GM19238 (cell line): ENCODE data around the gene IL18BP.

Experiments
- DNase-seq: peaks from one replicate; pipeline ENCODE4 v3.0.0; 2011; ENCODE audit warnings: low spot score; ENCODE audit not compliant: insufficient read length

IL18BP gene

DNA sequence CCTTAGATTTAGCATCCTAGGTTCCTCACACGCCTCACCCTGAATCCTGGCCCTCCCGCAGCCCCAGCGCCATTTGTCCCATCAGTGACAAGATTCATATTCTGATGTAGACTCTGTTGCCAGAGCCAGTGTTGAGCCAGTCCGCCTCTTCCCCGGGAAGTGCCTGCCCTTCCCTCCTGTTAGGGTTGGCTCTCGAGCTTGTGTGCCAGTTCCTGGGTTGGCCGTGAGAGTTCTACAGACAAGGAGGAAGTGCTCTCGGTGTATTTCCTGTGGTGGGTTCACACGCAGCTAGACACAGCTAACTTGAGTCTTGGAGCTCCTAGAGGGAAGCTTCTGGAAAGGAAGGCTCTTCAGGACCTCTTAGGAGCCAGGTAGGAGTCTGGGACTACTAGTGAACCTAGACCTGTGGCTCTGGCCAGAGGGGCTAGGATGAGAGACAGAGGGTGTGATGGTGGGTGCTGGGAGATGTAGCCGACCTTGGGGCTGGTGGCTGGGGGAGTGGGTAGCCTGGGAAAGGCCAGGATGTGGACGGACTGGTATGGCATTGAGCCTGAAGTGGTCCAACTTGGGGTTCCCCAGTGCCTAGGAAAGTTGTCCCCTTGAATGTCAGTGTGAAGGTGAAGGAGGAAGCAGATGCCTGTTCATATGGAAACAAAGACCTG lies at the start of gene IL18BP:
Gene IL18BP (plus strand): TSS at position 261 of the 662 bp plus-strand sequence. CDS start 1,076 bp downstream, outside the sequence.
- peak; percentile 56 for DNase-seq

DNA sequence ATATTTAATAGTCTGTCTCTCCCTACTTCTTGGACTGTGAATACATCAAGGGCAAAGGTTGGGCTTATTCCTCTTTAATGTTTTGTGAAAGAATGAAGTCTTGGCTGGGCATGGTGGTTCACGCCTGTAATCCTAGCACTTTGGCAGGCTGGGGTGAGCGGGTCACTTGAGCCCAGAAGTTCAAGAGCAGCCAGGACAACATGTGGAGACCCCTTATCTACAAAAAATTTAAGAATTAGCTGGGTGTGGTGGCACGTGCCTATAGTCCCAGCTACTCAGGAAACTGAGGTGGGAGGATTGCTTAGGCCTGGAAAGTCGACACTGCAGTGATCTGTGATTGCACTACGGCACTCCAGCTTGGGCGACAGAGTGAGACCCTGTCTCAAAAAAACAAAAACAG lies 49.7 kb upstream of the IL18BP start:
- no peak for DNase-seq

DNA sequence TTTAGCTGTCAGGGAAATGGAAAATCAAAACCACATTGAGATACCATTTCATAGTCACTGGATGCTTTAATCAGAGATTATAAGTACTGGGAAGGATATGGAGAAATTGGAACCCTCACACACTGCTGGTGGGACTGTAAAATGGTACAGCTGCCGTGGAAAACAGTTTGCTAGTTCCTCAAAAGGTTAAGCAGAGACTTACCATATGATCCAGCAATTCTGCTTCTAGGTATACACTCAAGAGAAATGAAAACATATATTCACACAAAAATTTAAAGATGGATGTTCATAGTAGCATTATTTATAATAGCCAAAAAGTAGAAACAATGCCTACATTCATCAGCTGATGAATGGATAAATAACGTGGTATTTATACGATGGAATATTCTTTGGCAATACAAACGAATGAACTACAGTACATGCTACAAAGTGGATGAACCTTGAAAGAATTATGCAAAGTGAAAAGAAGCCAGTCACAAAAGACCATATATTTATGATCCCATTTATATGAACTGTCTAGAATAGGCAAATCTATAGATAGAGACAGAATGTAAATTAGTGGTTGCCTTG lies 46.9 kb upstream of the IL18BP start:
- no peak for DNase-seq

DNA sequence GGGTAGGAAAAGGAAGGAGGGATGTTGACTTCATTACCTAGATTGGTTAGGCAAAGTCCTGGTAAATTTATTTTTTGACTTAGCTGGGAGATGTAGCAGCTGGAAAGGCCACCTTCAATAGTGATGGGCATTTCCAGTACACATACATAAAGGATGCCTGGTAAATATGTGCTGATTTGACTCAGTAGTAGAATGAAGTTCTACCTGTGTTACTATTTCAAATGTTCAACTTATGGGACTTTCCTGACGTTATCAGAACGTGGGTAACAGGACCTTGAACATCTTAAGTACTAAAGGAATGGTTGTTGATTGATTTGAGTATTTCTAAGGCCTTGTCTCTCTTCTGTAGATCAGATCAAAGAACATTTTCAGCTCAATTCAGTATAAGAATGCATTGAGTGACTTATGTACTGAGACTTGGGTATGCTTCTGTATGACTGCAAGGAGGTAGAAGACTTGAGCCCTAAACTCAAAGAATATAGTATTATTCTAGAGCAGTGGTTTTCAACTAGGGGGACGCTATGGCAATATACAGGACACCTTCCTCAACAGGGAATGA lies 42.7 kb upstream of the IL18BP start:
- DNase-seq, result no peak

DNA sequence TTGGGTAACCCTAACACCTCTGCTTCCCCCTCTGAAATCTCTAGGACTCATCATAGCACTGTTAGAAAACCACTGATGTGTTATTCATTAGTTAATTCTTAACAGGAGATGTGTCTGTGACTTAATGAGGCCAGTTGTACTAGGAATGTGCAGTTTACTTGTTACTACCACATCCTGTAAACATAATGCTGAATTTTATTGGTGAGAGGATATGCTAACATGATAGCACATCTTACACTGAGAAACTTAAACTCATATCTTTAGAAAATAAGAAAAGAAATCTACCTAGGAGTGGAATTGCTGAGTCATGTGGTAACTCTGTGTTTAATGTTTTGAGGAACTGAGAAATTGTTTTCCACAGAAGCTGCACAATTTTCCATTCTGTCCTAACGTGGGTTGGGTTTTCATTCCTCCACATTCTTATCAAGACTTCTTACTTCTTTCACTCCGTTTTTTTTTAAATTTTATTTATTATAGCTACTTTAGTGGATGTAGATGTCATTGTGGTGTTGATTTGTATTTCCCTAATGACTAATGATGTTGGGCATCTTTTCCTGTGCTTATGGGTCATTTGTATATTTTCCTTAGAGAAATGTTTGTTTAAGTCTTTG lies 36.2 kb upstream of the IL18BP start:
- DNase-seq, result peak; percentile 17

DNA sequence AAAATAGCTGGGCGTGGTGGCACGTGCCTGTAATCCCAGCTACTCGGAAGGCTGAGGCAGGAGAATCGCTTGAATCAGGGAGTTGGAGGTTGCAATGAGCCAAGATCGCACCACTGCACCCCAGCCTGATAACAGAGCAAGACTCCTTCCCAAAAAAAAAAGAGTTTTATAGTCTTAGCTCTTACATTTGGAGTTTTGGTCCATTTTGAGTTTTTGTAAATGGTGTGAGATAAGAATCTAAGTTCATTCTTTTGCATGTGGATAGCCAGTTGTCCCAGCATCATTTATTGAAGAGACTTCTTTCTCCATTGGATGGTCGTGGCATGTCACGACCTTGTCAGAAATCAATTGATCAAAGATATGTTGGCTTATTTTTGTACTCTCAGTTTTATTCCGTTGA lies 35.2 kb upstream of the IL18BP start:
- DNase-seq, result no peak

DNA sequence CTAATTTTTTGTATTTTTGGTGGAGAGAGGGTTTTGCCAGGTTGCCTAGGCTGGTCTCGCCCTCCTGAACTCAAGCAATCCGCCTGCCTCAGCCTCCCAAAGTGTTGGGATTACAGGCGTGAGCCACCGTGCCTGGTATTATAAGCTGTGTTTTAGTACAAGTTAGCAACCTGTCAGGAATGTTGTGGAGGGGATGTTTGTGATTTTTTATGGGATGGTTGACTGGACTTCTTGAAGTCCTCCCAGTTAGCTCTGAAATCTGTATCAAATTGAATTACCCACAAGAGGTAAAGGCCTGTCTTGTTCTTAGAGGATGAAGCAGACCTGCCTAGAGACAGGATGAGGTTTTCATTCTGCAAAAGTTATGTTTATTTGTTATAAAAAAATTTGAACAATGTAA lies 34.1 kb upstream of the IL18BP start:
- no peak for DNase-seq

DNA sequence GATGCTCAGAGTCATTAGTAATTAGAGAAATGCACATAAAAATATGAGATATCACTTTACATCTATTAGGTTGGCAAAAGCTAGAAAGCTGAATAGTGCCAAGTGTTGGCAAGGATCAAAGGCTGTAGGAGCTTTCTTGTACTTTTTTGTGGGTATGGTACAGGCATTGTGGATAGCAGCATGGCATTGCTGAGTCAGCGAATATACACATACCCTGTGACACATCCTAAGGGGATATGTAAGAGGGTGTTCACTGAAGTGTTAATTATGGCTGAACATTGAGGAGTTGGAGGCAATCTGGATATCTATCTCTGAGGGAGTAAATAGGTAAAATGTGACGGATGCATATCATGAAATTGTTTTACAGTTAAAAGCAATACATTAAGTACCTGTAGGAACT lies 27.0 kb upstream of the IL18BP start:
- DNase-seq, result no peak

DNA sequence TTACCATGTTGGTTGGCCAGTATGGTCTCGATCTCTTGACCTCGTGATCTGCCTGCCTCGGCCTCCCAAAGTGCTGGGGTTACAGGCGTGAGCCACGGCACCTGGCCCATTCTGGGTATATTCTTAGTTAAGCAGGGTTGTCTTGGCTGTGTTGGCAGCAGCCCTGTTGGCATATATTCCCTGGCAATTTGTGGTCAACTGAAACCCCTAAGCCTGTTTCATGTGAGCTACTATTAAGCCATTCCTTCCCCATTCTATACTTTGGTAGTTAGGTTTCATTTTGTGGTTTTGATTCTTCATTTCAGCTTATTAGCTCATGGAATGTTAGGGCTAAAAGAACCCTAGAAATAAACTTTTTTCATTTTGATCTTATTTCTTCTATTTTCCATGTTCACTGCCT lies 22.2 kb upstream of the IL18BP start:
- DNase-seq, result no peak

DNA sequence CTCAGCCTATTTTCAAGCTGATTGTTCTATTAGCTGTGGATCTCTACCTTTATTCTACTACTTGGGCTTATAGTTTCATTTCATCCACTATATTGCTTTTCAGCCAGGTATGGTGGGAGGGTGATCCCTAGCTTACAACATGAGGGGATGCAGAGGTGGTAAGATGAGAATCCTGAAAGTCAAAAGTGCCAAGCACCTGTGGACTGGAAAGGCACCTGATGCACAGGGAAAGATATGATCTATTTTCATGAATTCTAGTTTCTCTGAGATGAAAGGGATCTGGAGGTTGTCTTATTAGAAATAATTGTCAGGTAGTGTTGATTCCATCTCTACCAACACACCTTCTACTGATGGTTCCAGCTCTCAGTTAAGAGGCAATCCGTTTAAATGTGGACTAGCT lies 21.6 kb upstream of the IL18BP start:
- DNase-seq, result no peak

DNA sequence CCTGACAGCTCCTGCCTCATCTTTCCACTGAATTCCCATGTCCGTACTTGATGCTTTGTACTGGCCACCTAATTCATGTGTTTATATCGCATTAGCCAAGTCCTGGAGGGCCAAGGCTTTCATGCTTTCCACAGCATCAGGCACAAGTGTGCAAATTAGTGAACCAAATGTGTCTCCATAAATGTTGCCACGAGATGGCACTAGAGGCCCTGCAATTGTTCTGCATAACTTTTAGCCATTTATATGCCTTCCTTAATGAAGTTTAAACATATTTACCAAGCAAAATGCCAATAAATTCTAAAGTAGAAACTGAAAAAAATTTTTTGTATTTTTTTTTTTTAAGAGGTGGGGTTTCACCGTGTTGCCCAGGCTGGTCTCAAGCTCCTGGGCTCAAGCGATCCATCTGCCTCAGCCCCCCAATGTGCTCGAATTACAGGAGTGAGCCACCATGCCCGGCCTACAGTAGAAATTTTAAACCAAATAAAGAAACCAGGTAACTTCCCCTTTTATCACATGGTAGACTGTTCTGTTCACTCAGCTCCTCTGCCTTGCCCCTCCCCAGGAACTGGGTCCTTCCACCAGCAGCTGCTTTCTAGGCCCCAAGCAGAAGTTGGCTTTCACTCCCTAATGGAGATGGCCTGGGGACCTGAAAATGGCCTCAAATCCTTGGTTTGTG lies 20.8 kb upstream of the IL18BP start:
- DNase-seq, result no peak

DNA sequence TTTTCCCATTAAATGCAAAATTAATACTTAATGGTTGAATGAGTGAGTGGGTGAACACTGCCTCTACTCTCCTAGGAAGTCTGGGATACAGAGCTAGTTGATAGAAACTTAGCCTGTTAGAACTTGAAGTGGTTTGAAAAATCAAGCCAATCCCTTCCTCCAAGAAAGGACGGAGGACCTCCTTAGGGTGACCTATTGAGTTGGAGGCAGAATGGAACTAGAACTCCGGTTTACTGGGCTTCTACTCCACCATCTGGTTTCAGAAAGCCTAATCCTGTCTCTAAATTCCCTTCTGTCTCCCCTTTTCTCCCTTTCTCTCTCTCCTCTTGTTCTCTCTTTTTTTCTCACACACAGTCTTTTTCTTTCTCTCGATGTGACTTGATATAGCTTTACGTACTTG lies 19.6 kb upstream of the IL18BP start:
- DNase-seq, result no peak

DNA sequence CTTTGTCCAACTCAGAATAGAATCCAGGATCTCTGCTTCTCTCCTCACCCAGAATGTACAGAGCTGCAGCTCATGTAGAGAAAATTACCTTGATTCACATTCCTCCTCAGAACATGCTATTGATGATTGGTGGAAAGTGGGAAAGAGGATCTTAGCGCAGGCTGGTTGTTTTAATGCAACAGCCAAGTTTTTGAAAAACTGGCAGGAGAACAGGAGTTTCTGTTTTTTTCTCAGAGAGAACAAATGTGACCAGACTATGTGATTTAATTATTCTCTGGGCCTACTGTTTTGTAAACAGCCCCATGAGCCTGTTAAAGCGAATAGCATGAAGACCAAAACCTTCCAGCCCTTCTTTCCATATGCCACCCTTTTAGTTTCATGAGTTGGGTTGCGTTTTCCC lies 19.1 kb upstream of the IL18BP start:
- DNase-seq, result no peak

DNA sequence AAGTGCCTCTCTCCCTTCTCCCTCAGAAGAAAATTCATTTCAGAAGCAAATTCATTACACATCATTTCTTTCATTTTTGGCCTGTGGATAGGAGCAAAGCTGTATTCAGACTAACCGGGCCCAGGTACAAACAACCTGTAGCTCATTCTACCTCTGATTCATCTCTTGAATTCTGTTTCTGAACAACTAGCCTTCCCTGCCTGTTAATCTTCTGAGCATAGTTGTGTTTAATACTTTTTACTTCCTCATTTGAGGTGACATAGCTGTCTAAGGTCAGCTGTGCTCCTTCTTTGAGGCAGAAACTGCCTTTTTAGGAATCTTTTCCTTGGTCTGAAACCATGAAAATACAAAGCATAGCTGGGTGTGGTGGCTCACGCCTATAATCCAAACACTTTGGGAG lies 12.6 kb upstream of the IL18BP start:
- no peak for DNase-seq

DNA sequence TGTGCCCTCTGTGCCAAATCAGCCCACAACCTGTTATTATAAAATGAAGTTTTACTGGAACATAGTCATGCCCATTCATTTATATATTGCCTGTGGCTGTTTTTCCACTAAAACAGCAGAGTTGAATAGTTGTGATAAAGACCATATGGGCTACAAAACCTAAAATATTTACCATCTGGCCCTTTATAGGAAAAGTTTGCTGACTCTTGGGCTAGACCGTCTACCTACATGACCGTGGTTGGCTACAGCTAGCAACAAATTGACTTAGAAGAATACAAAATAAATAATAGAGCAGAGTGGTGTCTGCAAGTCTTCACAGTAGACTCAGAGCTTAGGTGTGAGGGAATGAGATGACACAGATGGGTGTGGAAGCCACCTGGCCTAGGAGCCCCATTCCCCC lies 11.2 kb upstream of the IL18BP start:
- no peak for DNase-seq

DNA sequence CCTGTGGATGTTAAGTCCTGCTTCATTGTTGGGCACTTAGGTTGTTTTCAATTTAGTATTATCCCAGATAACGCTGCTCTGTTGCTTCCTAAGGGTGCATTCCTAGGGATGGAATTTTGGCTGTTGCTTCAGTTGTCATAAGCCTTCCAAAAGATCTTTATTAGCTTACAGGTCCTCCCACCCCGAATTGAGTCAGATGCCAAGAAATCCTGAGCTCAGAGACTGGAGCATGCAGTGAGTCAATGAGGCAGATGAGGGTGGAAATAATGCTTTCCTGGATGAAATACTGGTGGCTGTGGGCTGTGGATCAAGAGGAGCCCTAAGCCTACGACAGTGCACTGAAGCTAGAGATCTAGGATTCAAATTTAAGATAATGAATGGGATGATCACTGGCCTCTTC lies 10.7 kb upstream of the IL18BP start:
- no peak for DNase-seq

DNA sequence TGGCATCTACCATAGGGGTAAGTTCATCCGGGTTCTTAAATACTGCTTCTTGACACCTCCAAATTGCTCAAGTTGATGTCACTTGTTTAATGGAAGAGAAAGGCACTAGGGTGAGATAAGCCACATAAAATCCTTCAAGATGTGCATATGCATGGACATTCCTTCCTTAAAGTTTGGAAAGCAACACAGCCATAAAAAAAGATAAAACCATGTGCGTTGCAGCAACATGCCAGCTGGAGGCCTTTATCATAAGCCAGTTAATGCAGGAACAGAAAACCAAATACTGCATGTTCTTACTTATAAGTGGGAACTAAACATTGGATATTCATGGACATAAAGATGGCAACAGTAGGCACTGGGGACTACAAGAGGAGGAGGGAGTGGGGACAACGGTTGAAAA lies 8.0 kb upstream of the IL18BP start:
- no peak for DNase-seq

DNA sequence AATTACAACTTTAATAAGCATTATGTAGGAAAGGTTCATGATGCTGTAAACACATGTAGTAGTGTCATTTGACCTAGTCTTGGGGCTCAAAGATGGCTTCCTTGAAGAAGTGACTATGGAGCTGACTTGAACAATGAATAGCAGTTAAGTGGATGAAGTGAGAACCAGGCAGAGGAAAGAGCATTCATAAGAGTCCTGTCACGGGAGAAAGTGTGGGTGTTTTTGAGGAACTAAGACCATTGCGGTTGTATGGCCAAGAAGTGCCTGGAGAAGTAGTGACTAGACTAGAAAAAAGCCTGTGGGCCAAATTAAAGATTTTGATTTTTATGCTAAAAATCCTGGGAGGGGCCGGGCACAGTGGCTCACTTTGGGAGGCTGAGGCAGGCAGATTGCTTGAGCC lies 7.2 kb upstream of the IL18BP start:
- DNase-seq, result no peak

DNA sequence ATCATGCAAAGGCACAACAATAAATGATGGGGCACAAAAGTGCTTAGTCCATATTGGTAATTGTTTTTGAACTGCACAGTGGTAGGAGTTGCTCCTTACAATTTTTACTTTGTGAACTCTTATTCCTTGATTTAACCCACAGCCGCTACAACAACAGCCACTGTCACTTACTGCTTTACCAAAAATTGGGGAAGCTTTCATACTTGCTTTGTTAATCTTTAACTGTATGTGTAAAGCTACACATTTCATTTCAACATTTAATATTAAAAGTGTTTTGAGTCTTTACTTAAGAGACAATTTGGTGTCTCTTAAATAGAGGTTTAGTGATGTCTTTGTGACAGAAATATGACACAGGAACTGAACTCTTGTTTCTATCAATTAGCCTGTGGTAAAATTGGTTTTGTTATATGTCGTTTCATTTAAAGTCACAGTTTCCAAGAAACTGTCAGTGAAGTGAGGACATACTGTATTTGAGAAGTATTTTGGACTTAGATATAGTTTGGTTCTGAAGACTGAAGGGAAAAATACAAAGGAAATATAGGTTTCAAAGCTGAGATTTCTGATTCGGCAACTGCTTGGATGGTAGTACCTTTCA lies 6.5 kb upstream of the IL18BP start:
- DNase-seq, result no peak

DNA sequence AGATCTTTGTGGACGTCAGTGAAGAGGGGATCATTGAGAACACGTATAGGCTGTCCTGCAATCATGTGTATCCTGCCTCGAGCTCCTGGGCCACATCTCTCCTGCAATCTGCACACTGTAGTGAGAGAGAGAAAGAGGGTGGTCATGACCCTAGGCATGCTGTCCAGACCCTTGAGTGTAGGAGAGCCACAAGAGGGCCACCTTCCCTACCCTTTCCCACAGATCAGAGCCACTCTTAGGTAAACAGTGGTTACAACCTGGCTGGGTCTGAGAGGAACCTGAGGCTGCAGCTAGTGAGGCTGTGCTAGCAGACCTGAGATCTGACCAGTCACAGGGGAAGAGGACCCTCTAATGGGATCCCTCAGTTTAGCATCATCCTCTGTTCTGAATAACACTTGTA lies 3.9 kb upstream of the IL18BP start:
- DNase-seq, result no peak

DNA sequence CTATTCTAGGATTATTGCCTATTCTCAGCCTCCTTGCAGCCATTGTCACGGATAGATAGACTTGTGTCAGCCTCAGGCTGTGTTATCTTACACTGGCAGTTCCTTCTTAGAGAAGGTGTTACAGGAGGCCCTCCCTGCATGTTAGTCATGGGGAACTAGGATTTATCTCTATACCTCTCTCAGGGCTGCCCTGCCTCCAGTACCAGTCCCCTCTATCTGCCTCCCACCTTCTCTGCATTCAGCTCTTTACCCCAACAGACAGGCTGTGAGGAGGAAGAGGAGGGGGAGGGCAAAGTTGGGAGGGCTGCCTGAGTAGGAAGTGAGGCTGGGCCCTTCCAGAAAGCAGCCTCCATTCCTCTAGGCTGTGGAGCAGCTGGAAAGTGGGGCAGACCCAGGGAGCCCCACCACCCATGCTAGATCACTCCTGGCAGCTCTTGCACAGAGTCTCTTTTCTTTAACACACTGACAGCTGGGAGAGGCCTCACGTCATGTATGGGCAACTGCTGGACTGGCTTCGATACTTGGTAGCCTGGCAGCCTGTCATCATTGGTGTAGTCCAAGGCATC lies 2.9 kb upstream of the IL18BP start:
- no peak for DNase-seq

DNA sequence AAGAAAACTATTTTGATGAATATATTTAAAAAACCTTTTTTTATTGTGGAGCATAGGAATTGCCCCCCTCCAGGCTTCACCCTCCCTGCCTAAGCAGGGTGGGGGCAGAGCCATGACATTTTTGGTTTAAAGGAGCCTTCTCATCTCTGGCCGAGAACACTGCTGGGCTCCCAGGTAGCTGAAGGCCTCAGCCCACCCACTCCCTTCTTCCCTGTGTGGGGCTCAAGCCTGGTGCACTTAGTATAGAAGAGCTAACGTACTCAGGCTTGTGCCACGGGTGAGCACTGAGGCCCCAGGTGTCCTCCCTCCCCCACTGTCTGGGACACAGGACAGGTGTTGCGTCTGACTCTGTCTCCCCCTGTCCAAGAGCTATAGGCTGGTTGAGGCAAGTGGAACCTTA lies 2.2 kb upstream of the IL18BP start:
- DNase-seq, result no peak
